K562 (cell line): ENCODE data around the gene ANO4. TPM values are rescaled to one million over a fixed set of nuclear protein-coding genes. Genes with fewer than 3 reads are reported as not detected.

ENCODE experiments used
- ATAC-seq: fragments of 200-7000 bp; cut with Tn5 transposase; 3 replicates; pipeline ENCODE4 v1.9.1; 2020; ENCODE audit warnings: moderate library complexity
- BruUV-seq: library from RNA; stranded (reverse); fragments of 400-500 nt; replicated peaks from 2 replicates; lab custom pipeline; 2021; lab: Mats Ljungman, UMichigan
- CTCF ChIA-PET: fragments of 300-600 bp; formaldehyde crosslinking; extraction: SDS; loops from one replicate; lab custom pipeline; 2021; ENCODE audit warnings: low intra/inter-chr PET ratio; lab: Yijun Ruan, JAX
- POLR2A ChIA-PET: fragments of 300-600, 350-650 bp; sonication (Branson Sonifier 250); formaldehyde crosslinking; extraction: SDS; loops from one replicate; lab custom pipeline; 2021; ENCODE audit warnings: antibody characterized with exemption, inconsistent platforms; lab: Yijun Ruan, JAX
- DNase-seq, 4 experiments: peaks; one replicate each; pipeline versions ENCODE4 v3.0.0 to v3.0.0-alpha.2; 2011 to 2018; ENCODE audit warnings: low spot score in 3 of 4, mixed read lengths in 3 of 4; ENCODE audit errors: extremely low read depth in 1 of 4
- FAIRE-seq: peaks from 2 replicates; lab custom pipeline; 2011; peaks lifted over from hg19 to GRCh38; lab: Jason Lieb, UNC
- H2AFZ ChIP-seq: 2 replicates; pipeline ENCODE4 v1.6.0; 2011; ENCODE audit warnings: low read depth, low read length, control low read depth, inconsistent platforms
- H3K27ac ChIP-seq: fragments of 200-600 bp; 3 replicates; pipeline ENCODE4 v1.8.0; 2011; ENCODE audit warnings: low read depth, mild to moderate bottlenecking, control low read depth, inconsistent platforms, low read length, moderate library complexity, mixed read lengths; ENCODE audit errors: extremely low read depth
- H3K27me3 ChIP-seq, 2 experiments: fragments of 300-600 bp in 1 of 2; 2 replicates in 1 of 2; 3 replicates in 1 of 2; pipeline versions ENCODE4 v1.6.0 to v1.8.0; 2011; ENCODE audit warnings: inconsistent platforms in 2 of 2, low read length in 2 of 2, mild to moderate bottlenecking in 1 of 2, mixed read lengths in 1 of 2, moderate library complexity in 1 of 2; ENCODE audit not compliant: control insufficient read depth in 2 of 2, insufficient read depth in 2 of 2
- H3K36me3 ChIP-seq: fragments of 300-600 bp; 3 replicates; pipeline ENCODE4 v1.8.0; 2011; ENCODE audit warnings: mild to moderate bottlenecking, low read length, inconsistent platforms; ENCODE audit not compliant: control insufficient read depth, insufficient read depth
- H3K4me1 ChIP-seq, 2 experiments: fragments of 200-600 bp in 1 of 2; replicated peaks in 1 of 2; 2 replicates in 1 of 2; 3 replicates in 1 of 2; pipeline versions ENCODE4 v1.5.1 to v1.8.0; 2011; ENCODE audit warnings: inconsistent platforms in 2 of 2, low read length in 2 of 2, mild to moderate bottlenecking in 1 of 2, mixed read lengths in 1 of 2, moderate library complexity in 1 of 2; ENCODE audit not compliant: control insufficient read depth in 2 of 2, insufficient read depth in 2 of 2
- H3K4me2 ChIP-seq: 2 replicates; pipeline ENCODE4 v1.6.1; 2011; ENCODE audit warnings: low read length, control low read depth, inconsistent platforms, mixed read lengths; ENCODE audit not compliant: insufficient read depth
- H3K4me3 ChIP-seq: fragments of 200-600 bp; sonication (generic), shearing (Covaris generic); 2 replicates; pipeline ENCODE4 v1.5.1; 2016; ENCODE audit warnings: control low read depth, inconsistent platforms
- H3K79me2 ChIP-seq: fragments of 200-600 bp; 3 replicates; pipeline ENCODE4 v1.8.0; 2011; ENCODE audit warnings: low read length, inconsistent platforms; ENCODE audit not compliant: control insufficient read depth, insufficient read depth
- H3K9ac ChIP-seq, 2 experiments: 2 replicates each; pipeline versions ENCODE4 v1.6.0 to v1.6.1; 2011; ENCODE audit warnings: low read depth in 2 of 2, low read length in 2 of 2, control low read depth in 1 of 2, inconsistent platforms in 1 of 2, mild to moderate bottlenecking in 1 of 2, mixed read lengths in 1 of 2; ENCODE audit not compliant: insufficient read depth in 1 of 2
- H3K9me1 ChIP-seq: one replicate; pipeline ENCODE4 v1.6.0; 2011; ENCODE audit warnings: inconsistent platforms, mild to moderate bottlenecking, low read length, moderate library complexity; ENCODE audit not compliant: control insufficient read depth, insufficient read depth
- H3K9me3 ChIP-seq: replicated peaks from 2 replicates; pipeline ENCODE4 v1.5.1; 2011; ENCODE audit warnings: low read depth, low read length, inconsistent platforms; ENCODE audit not compliant: control insufficient read depth, insufficient read depth
- H4K20me1 ChIP-seq: replicated peaks from 2 replicates; pipeline ENCODE4 v1.6.1; 2011; ENCODE audit warnings: low read length, inconsistent platforms, mixed read lengths; ENCODE audit not compliant: control insufficient read depth, insufficient read depth
- ARHGAP35 ChIP-seq: fragments of 450-650 bp; IDR thresholded peaks from 2 replicates; pipeline ENCODE4 v1.6.1; 2018; ENCODE audit not compliant: partially characterized antibody
- CC2D1A ChIP-seq: fragments of 450-650 bp; IDR thresholded peaks from 2 replicates; pipeline ENCODE4 v1.6.1; 2017; ENCODE audit warnings: mild to moderate bottlenecking
- E2F3 ChIP-seq: fragments of 250-450 bp; sonication (Bioruptor Pico); IDR thresholded peaks from 2 replicates; pipeline ENCODE4 v1.4.0; 2020; ENCODE audit warnings: mild to moderate bottlenecking
- ELF4 ChIP-seq: fragments of 450-650 bp; formaldehyde crosslinking; IDR thresholded peaks from 2 replicates; pipeline ENCODE4 v1.4.0; 2022; ENCODE audit warnings: missing genetic modification characterization
- FUS ChIP-seq: fragments of 200-400 bp; formaldehyde crosslinking; optimal IDR thresholded peaks from 2 replicates; pipeline ENCODE3; 2017; ENCODE audit warnings: low read depth, low read length
- GTF2A2 ChIP-seq: IDR thresholded peaks from 2 replicates; pipeline ENCODE4 v1.6.1; 2016; ENCODE audit warnings: mild to moderate bottlenecking, missing genetic modification characterization, missing compliant biosample characterization
- HEY1 ChIP-seq: fragments of 250-450 bp; sonication (Bioruptor Pico); IDR thresholded peaks from 2 replicates; pipeline ENCODE4 v1.5.0; 2020; ENCODE audit warnings: mild to moderate bottlenecking, moderate library complexity, borderline replicate concordance
- KDM1A ChIP-seq, 2 experiments: fragments of 450-650 bp; IDR thresholded peaks; 2 replicates each; pipeline ENCODE4 v1.6.1; 2016; ENCODE audit warnings: mild to moderate bottlenecking in 2 of 2
- KLF6 ChIP-seq: fragments of 250-450 bp; sonication (Bioruptor Pico); IDR thresholded peaks from 2 replicates; pipeline ENCODE4 v1.4.0; 2020; ENCODE audit warnings: mild to moderate bottlenecking, moderate library complexity, borderline replicate concordance
- LARP7 ChIP-seq: fragments of 450-650 bp; IDR thresholded peaks from 2 replicates; pipeline ENCODE4 v1.6.1; 2016
- SMAD3 ChIP-seq: fragments of 450-650 bp; formaldehyde crosslinking; conservative IDR thresholded peaks from 2 replicates; pipeline ENCODE4 v1.4.0; 2020; ENCODE audit warnings: mild to moderate bottlenecking
- SOX6 ChIP-seq: fragments of 450-650 bp; IDR thresholded peaks from 2 replicates; pipeline ENCODE4 v1.6.1; 2014; ENCODE audit warnings: mild to moderate bottlenecking
- ZEB2 ChIP-seq: fragments of 450-650 bp; IDR thresholded peaks from 2 replicates; pipeline ENCODE4 v1.6.1; 2016
- ZFP1 ChIP-seq: fragments of 450-650 bp; formaldehyde crosslinking; IDR thresholded peaks from 2 replicates; pipeline ENCODE4 v1.4.0; 2020; ENCODE audit warnings: mild to moderate bottlenecking, mixed read lengths
- ZNF217 ChIP-seq: sonication (generic); formaldehyde crosslinking; IDR thresholded peaks from 2 replicates; pipeline ENCODE4 v1.8.0; 2022; ENCODE audit warnings: mild to moderate bottlenecking, missing genetic modification reagents
- ZNF507 ChIP-seq: conservative IDR thresholded peaks from 2 replicates; pipeline ENCODE4 v1.6.1; 2017; ENCODE audit warnings: missing genetic modification characterization, missing compliant biosample characterization
- ZSCAN32 ChIP-seq: fragments of 450-650 bp; formaldehyde crosslinking; IDR thresholded peaks from 2 replicates; pipeline ENCODE4 v1.4.0; 2020; ENCODE audit warnings: mild to moderate bottlenecking, moderate library complexity
- WGBS: fragments of 100-300 bp; shearing (Covaris generic); methylation state at CpG from one replicate; pipeline ENCODE4 v1.1.6; 2016; ENCODE audit warnings: low coverage, mixed read lengths; ENCODE audit not compliant: insufficient coverage; ENCODE audit errors: missing lambda C conversion rate; 5-methylcytosine and 5-hydroxymethylcytosine counted together
- in situ Hi-C: fragments of 300-500 bp; cut with MboI; formaldehyde crosslinking; loops from 4 replicates; pipeline ENCODE4 v1.15.0; 2018; ENCODE audit warnings: inconsistent platforms, mixed read lengths
- intact Hi-C: fragments of 100-400 bp; cut with micrococcal nuclease; formaldehyde crosslinking; loops from 2 replicates; pipeline ENCODE4 v1.14.2; 2022
- polyA plus RNA-seq, 8 experiments: library from polyadenylated mRNA; depleted of rRNA in 4 of 8; stranded (reverse) in 5 of 8; unstranded in 3 of 8; fragments of >200 nt; fragmentation: Nextera tagmentation in 2 of 8; fragmentation: Illumina TruSeq in 1 of 8; extraction: Ambion mirVana in 2 of 8; extraction: Trizol in 1 of 8; gene quantifications; 2 replicates each; pipeline versions ENCODE4 v1.2.1 to v1.2.3, GENCODE V29; 2011 to 2014; ENCODE audit warnings: inconsistent platforms in 1 of 8, missing spikeins in 1 of 8
- total RNA-seq, 7 experiments: library from RNA; depleted of rRNA in 6 of 7; stranded (reverse); fragments of >200 nt in 6 of 7; fragmentation: Illumina TruSeq in 2 of 7; extraction: Trizol in 2 of 7; gene quantifications; 2 replicates each; pipeline versions ENCODE4 v1.2.1 to v1.2.3, GENCODE V29; 2011 to 2021; ENCODE audit warnings: low replicate concordance in 1 of 7
- TF ChIP-seq, protein P1 (sequence below): fragments of 450-650 bp; formaldehyde crosslinking; IDR thresholded peaks from 2 replicates; pipeline ENCODE4 v1.4.0; 2022; ENCODE audit warnings: missing genetic modification characterization
- TF ChIP-seq, protein P2 (sequence below): sonication (generic); IDR thresholded peaks from 2 replicates; pipeline ENCODE4 v1.6.1; 2016

Gene ANO4
- total and polyA plus RNA-seq, 9 of the 15 experiments (the other 6 are each of a cell fraction or from before 2014, with no cell fraction given) = not detected

DNA sequence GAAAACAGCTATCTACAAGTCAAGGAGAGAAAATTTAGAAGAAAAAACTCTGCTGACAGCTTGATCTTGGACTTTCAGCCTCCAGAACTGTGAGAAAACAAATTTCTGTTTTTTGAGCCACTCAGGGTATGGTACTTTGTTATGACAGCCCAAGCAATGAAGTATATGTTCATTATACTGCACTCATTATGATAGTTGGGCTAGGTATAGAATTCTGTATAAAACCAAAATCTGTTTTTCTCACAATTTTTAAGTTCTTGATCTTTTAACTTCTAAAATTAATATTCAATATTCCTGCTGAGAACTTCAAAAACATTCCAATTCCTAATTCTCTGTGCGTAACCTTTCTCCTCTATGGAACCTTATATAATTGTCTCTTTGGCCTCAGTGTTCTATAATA, 214.7 kb downstream of the ANO4 start:
- intact Hi-C loops = no loop called here
- ChIA-PET POLR2A (no interaction called here), CTCF (no interaction called here)
- Histone ChIP-seq H3K27me3 (no peaks in the 10 kb centered on the region; a peak in 1 of 5 replicates), H3K9ac (no peak overlapping the region), H4K20me1 (no peaks in the 10 kb centered on the region), H3K27ac (no peak overlapping the region), H3K4me2 (no peak overlapping the region), H3K9me1 (no peaks in the 10 kb centered on the region), H3K4me1 (no peaks in the 10 kb centered on the region), H3K9me3 (no peaks in the 10 kb centered on the region; the same call in 1 of the 2 replicates), H3K4me3 (no peak overlapping the region), H3K36me3 (no peaks in the 10 kb centered on the region), H2AFZ (no peak overlapping the region), H3K79me2 (no peaks in the 10 kb centered on the region)
- no peak for FAIRE-seq
- no peak for ATAC-seq
- no TSS peak for BruUV-seq
- in situ Hi-C loops = no loop called here
- no peak for TF ChIP-seq SOX6
- peak; percentile 85 for TF ChIP-seq ZFP1 (CRISPR knock-in tag)
- WGBS = 0% methylated on average over 1 of the region's 1 CpG
- DNase-seq = no peak

DNA sequence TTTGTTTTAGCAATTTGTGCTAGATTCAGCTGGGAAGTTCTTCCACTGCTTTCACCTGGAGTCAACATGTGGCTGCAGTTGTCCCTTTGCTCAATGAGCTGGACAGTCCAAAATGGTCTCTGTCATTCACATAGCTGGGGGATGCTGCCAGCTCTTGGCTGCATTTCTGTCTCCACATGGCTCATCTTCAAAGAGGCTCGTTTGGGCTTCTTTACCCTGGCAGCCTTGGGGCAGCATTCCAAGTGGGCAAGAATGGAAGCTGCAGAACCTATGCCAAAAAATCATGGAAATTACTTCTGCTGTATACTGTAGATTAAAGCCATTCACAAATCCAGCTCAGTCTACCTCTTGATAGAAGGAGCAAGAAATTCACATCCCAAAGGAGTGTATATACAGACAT, 216.3 kb downstream of the ANO4 start:
- no peak overlapping the region for H3K9ac ChIP-seq
- no peak overlapping the region for H3K4me2 ChIP-seq
- H3K4me3 ChIP-seq = no peak overlapping the region
- in situ Hi-C loops (no loop called here), intact Hi-C loops (no loop called here)
- FAIRE-seq (no peak), DNase-seq (no peak), ATAC-seq (no peak)
- 0% methylated on average over 1 of the region's 1 CpG for WGBS
- no peak overlapping the region for H2AFZ ChIP-seq
- H3K79me2 ChIP-seq = no peaks in the 10 kb centered on the region
- no TSS peak for BruUV-seq
- H3K27ac ChIP-seq = no peak overlapping the region
- POLR2A ChIA-PET = no interaction called here
- CTCF ChIA-PET = no interaction called here
- no peaks in the 10 kb centered on the region; the same call in 1 of the 2 replicates for H3K9me3 ChIP-seq
- no peaks in the 10 kb centered on the region for H3K9me1 ChIP-seq
- H4K20me1 ChIP-seq = no peaks in the 10 kb centered on the region
- H3K27me3 ChIP-seq = no peaks in the 10 kb centered on the region; a peak in 1 of 5 replicates
- H3K4me1 ChIP-seq = no peaks in the 10 kb centered on the region
- no peaks in the 10 kb centered on the region for H3K36me3 ChIP-seq
- no peak for TF ChIP-seq E2F3 (CRISPR knock-in tag)
- no peak for TF ChIP-seq ZNF217 (CRISPR knock-in tag)
- no peak for TF ChIP-seq ZNF507 (tag)
- no peak for TF ChIP-seq KLF6
- TF ChIP-seq, protein P1, sequence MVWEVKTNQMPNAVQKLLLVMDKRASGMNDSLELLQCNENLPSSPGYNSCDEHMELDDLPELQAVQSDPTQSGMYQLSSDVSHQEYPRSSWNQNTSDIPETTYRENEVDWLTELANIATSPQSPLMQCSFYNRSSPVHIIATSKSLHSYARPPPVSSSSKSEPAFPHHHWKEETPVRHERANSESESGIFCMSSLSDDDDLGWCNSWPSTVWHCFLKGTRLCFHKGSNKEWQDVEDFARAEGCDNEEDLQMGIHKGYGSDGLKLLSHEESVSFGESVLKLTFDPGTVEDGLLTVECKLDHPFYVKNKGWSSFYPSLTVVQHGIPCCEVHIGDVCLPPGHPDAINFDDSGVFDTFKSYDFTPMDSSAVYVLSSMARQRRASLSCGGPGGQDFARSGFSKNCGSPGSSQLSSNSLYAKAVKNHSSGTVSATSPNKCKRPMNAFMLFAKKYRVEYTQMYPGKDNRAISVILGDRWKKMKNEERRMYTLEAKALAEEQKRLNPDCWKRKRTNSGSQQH (CRISPR knock-in tag) = no peak
- TF ChIP-seq HEY1 (CRISPR knock-in tag) = no peak
- no peak for TF ChIP-seq ZSCAN32 (CRISPR knock-in tag)
- no peak for TF ChIP-seq ARHGAP35
- TF ChIP-seq GTF2A2 (tag) = no peak
- TF ChIP-seq LARP7 = no peak
- no peak for TF ChIP-seq CC2D1A
- no peak for TF ChIP-seq FUS
- TF ChIP-seq, protein P2, sequence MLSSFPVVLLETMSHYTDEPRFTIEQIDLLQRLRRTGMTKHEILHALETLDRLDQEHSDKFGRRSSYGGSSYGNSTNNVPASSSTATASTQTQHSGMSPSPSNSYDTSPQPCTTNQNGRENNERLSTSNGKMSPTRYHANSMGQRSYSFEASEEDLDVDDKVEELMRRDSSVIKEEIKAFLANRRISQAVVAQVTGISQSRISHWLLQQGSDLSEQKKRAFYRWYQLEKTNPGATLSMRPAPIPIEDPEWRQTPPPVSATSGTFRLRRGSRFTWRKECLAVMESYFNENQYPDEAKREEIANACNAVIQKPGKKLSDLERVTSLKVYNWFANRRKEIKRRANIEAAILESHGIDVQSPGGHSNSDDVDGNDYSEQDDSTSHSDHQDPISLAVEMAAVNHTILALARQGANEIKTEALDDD = no peak
- TF ChIP-seq KDM1A (IDR thresholded peaks at IDR 0.05) = no peak
- no peak for TF ChIP-seq ZEB2
- TF ChIP-seq SMAD3 (CRISPR knock-in tag) = no peak
- no peak for TF ChIP-seq ELF4 (CRISPR knock-in tag)
